ENCODE data around the gene KRTAP5-11. TPM values are rescaled to one million over a fixed set of nuclear protein-coding genes. Genes with fewer than 3 reads are reported as not detected.
"Not testable (repeated sequence)": the region's sequence is repeated elsewhere in the genome, so short reads cannot be mapped to it uniquely, and the experiment has no call there.

KRTAP5-11 gene
- total RNA-seq, 1 experiment from 2014 or later, result not detected

DNA sequence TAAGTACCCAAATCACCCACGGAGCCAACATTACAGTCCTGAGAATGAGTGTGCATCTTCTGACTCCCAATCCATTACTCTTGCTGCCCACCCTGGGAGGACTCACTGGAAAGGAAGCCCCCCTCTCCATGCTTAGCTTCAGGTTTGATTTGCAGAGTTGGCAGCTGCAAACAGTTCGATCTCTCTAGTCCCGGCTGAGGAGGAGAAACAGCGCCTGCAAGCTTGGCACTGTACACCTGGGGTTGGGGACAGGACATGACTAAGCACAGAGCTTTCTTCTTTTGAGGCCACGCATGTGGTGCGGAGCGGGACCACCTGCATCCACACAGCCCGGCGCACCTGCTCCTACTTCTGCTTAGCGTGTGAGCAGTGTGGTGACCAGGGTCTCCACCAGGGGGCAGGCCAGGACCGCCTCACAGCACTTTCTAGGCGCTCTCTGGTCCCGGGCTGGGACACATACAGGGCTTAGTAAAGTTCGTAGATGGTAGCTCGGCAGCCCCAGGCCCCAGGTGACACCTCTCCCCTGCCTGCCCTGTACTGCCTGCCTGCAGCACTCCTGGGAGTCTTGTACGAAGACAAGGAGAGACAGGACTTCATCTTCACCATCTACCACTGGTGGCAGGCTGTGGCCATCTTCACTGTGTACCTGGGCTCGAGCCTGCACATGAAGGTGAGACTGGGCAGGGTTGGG is 22.3 kb upstream of the KRTAP5-11 start:
- CTCF ChIA-PET; RAD21 ChIA-PET (ENCODE audit: low non-redundant PET in 1 of 2, low total read pairs in 2 of 2, uncharacterized antibody in 2 of 2, unreplicated experiment in 2 of 2); H3K9me3 ChIP-seq (ENCODE audit: control insufficient read depth in 1 of 2, insufficient read depth in 1 of 2, low read depth in 1 of 2, low read length in 2 of 2); BruUV-seq (replicated peaks); H3K9me2 ChIP-seq (ENCODE audit: insufficient read depth); H4K20me1 ChIP-seq (ENCODE audit: insufficient read depth); H3K4me1 ChIP-seq (ENCODE audit: control insufficient read depth in 1 of 2, insufficient read depth in 2 of 2, low read length in 2 of 2); H3K36me3 ChIP-seq (ENCODE audit: control insufficient read depth in 1 of 2, insufficient read depth in 2 of 2, low read length in 2 of 2); H3K27ac ChIP-seq (ENCODE audit: low read depth, low read length); H3K4me2 ChIP-seq (ENCODE audit: low read length); H3K79me2 ChIP-seq (ENCODE audit: insufficient read depth, low read length); H2AFZ ChIP-seq (ENCODE audit: low read depth, low read length, poor library complexity, severe bottlenecking); H3K4me3 ChIP-seq (replicated peaks in 1 of 2; ENCODE audit: low read depth in 1 of 2, low read length in 2 of 2); H3K27me3 ChIP-seq (ENCODE audit: insufficient read depth, low read length); DNase-seq (ENCODE audit: low read depth, low spot score); POLR2A ChIA-PET; H3K9ac ChIP-seq (ENCODE audit: low read length); ATAC-seq: not testable (repeated sequence)
- TF ChIP-seq, protein P1, sequence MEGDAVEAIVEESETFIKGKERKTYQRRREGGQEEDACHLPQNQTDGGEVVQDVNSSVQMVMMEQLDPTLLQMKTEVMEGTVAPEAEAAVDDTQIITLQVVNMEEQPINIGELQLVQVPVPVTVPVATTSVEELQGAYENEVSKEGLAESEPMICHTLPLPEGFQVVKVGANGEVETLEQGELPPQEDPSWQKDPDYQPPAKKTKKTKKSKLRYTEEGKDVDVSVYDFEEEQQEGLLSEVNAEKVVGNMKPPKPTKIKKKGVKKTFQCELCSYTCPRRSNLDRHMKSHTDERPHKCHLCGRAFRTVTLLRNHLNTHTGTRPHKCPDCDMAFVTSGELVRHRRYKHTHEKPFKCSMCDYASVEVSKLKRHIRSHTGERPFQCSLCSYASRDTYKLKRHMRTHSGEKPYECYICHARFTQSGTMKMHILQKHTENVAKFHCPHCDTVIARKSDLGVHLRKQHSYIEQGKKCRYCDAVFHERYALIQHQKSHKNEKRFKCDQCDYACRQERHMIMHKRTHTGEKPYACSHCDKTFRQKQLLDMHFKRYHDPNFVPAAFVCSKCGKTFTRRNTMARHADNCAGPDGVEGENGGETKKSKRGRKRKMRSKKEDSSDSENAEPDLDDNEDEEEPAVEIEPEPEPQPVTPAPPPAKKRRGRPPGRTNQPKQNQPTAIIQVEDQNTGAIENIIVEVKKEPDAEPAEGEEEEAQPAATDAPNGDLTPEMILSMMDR (IDR thresholded peaks at IDR 0.05 in 2 of 3, conservative IDR thresholded peaks at IDR 0.05 in 1 of 3; ENCODE audit: borderline replicate concordance in 1 of 3, insufficient read depth in 1 of 3, low read depth in 2 of 3, low read length in 2 of 3), result peak; percentile 14 to 33 (median 23); a peak in 3 of 6 replicates
- TF ChIP-seq RAD21 (IDR thresholded peaks at IDR 0.05; ENCODE audit: low read depth), result peak; percentile 54
- intact Hi-C loops (cut with micrococcal nuclease), result loop anchor here (10.0 kb wide), 1 partner anchor 130 kb away; no protein-coding TSS in a partner anchor

DNA sequence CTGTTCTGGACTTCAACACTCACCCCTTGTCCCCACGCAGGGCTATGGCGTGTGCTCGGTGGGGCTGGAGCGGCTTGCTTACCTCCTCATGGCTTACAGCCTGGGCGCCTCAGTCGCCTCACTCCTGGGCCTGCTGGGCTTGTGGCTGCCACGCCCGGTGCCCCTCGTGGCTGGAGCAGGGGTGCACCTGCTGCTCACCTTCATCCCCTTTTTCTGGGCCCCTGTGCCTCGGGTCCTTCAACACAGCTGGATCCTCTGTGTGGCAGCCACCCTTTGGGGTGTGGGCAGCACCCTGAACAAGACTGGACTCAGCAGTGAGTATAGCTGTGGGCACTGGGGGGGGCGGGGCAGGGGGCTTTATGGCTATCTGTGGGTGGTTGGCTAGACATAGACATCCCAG is 20.5 kb upstream of the KRTAP5-11 start:
- H3K4me3 ChIP-seq (replicated peaks in 1 of 2; ENCODE audit: low read depth in 1 of 2, low read length in 2 of 2); H3K27me3 ChIP-seq (ENCODE audit: insufficient read depth, low read length); H3K4me2 ChIP-seq (ENCODE audit: low read length); POLR2A ChIA-PET; DNase-seq (ENCODE audit: low read depth, low spot score); H3K27ac ChIP-seq (ENCODE audit: low read depth, low read length); H3K9ac ChIP-seq (ENCODE audit: low read length); BruUV-seq (replicated peaks); H4K20me1 ChIP-seq (ENCODE audit: insufficient read depth); H3K36me3 ChIP-seq (ENCODE audit: control insufficient read depth in 1 of 2, insufficient read depth in 2 of 2, low read length in 2 of 2); CTCF ChIA-PET; H3K9me3 ChIP-seq (ENCODE audit: control insufficient read depth in 1 of 2, insufficient read depth in 1 of 2, low read depth in 1 of 2, low read length in 2 of 2); RAD21 ChIA-PET (ENCODE audit: low non-redundant PET in 1 of 2, low total read pairs in 2 of 2, uncharacterized antibody in 2 of 2, unreplicated experiment in 2 of 2); H2AFZ ChIP-seq (ENCODE audit: low read depth, low read length, poor library complexity, severe bottlenecking); H3K4me1 ChIP-seq (ENCODE audit: control insufficient read depth in 1 of 2, insufficient read depth in 2 of 2, low read length in 2 of 2); H3K9me2 ChIP-seq (ENCODE audit: insufficient read depth); H3K79me2 ChIP-seq (ENCODE audit: insufficient read depth, low read length); ATAC-seq: not testable (repeated sequence)
- intact Hi-C loops (cut with micrococcal nuclease), result loop anchor here (10.0 kb wide), 1 partner anchor 132 kb away; no protein-coding TSS in a partner anchor

- H3K4me1 ChIP-seq (ENCODE audit: control insufficient read depth in 1 of 2, insufficient read depth in 2 of 2, low read length in 2 of 2); H3K4me3 ChIP-seq (replicated peaks in 1 of 2; ENCODE audit: low read depth in 1 of 2, low read length in 2 of 2); H4K20me1 ChIP-seq (ENCODE audit: insufficient read depth); H3K9me3 ChIP-seq (ENCODE audit: control insufficient read depth in 1 of 2, insufficient read depth in 1 of 2, low read depth in 1 of 2, low read length in 2 of 2); POLR2A ChIA-PET; H3K27me3 ChIP-seq (ENCODE audit: insufficient read depth, low read length); H2AFZ ChIP-seq (ENCODE audit: low read depth, low read length, poor library complexity, severe bottlenecking); H3K9ac ChIP-seq (ENCODE audit: low read length); H3K79me2 ChIP-seq (ENCODE audit: insufficient read depth, low read length); H3K4me2 ChIP-seq (ENCODE audit: low read length); H3K36me3 ChIP-seq (ENCODE audit: control insufficient read depth in 1 of 2, insufficient read depth in 2 of 2, low read length in 2 of 2); H3K27ac ChIP-seq (ENCODE audit: low read depth, low read length); H3K9me2 ChIP-seq (ENCODE audit: insufficient read depth); ATAC-seq; intact Hi-C loops (cut with micrococcal nuclease); DNase-seq (ENCODE audit: low read depth, low spot score); BruUV-seq (replicated peaks); RAD21 ChIA-PET (ENCODE audit: low non-redundant PET in 1 of 2, low total read pairs in 2 of 2, uncharacterized antibody in 2 of 2, unreplicated experiment in 2 of 2): not testable (repeated sequence)
- CTCF ChIA-PET, result interaction anchor here (1.5 kb wide), 1 partner anchor 9 kb away, joined by 7 read pairs; no protein-coding TSS in a partner anchor
Measured at GRCh38 chr11:71589546-71589920, 6.9 kb upstream of the KRTAP5-11 start.

All from HCT116 (cell line).